HFFc6 (cell line): ENCODE results near the gene CSRNP2. TPM values are rescaled to one million over a fixed set of nuclear protein-coding genes. Genes with fewer than 3 reads are reported as not detected.

Experiments used
- DNase-seq: peaks from one replicate; pipeline ENCODE4 v3.0.0-alpha.2; 2018
- H3K27ac Mint-ChIP-seq: 2 replicates; pipeline ENCODE4 v1.8.0; 2020; ENCODE audit warnings: mild to moderate bottlenecking, mixed read lengths
- H3K27me3 Mint-ChIP-seq: 2 replicates; pipeline ENCODE4 v1.8.0; 2021; ENCODE audit warnings: mild to moderate bottlenecking, moderate library complexity, mixed read lengths; ENCODE audit not compliant: insufficient read depth
- H3K36me3 Mint-ChIP-seq: 2 replicates; pipeline ENCODE4 v1.8.0; 2021; ENCODE audit warnings: low read depth, mixed read lengths
- H3K4me1 Mint-ChIP-seq: 2 replicates; pipeline ENCODE4 v1.8.0; 2020; ENCODE audit warnings: low read depth, mixed read lengths
- H3K4me3 Mint-ChIP-seq: 2 replicates; pipeline ENCODE4 v1.8.0; 2020; ENCODE audit warnings: mild to moderate bottlenecking, moderate library complexity, mixed read lengths
- H3K9me3 Mint-ChIP-seq: 2 replicates; pipeline ENCODE4 v1.8.0; 2020; ENCODE audit warnings: mild to moderate bottlenecking, mixed read lengths
- CTCF ChIP-seq: fragments of 200-600 bp; sonication (generic); IDR thresholded peaks from 2 replicates; pipeline ENCODE4 v1.5.0; 2021; ENCODE audit warnings: antibody characterized with exemption, mild to moderate bottlenecking
- total RNA-seq, 6 experiments: library from RNA; stranded (reverse); fragmentation: NEBNext Ultra II Directional; extraction: Animal tissue kit (Norgen Biotek cat#: 25700); gene quantifications; 2 replicates in 1 of 6; 3 replicates in 5 of 6; pipeline ENCODE4 v1.2.3, GENCODE V29; 2021

The CSRNP2 gene
- total RNA-seq, 6 experiments from 2014 or later, result 21.2 to 28.6 (median 24.1) TPM

- Mint-ChIP-seq H3K27ac (no peak overlapping the region), H3K36me3 (peaks cover 4% of the 10 kb centered on the region; the same call in 1 of the 2 replicates), H3K27me3 (peaks cover 4% of the 10 kb centered on the region), H3K9me3 (no peaks in the 10 kb centered on the region), H3K4me1 (peaks cover 4% of the 10 kb centered on the region; the same call in 1 of the 2 replicates), H3K4me3 (no peak overlapping the region)
- DNase-seq, result no peak
- TF ChIP-seq CTCF, result no peak
Measured at GRCh38 chr12:51087818-51088217, 4.4 kb upstream of the CSRNP2 start.

- Mint-ChIP-seq H3K4me3 (no peak overlapping the region), H3K27ac (no peak overlapping the region), H3K36me3 (peaks cover 4% of the 10 kb centered on the region; the same call in 1 of the 2 replicates), H3K4me1 (peaks cover 9% of the 10 kb centered on the region), H3K27me3 (peaks cover 7% of the 10 kb centered on the region), H3K9me3 (no peaks in the 10 kb centered on the region)
- TF ChIP-seq CTCF, result no peak
- DNase-seq, result no peak
Measured at GRCh38 chr12:51086933-51087332, 3.5 kb upstream of the CSRNP2 start.

- Mint-ChIP-seq H3K9me3 (no peaks in the 10 kb centered on the region), H3K4me1 (peaks cover 17% of the 10 kb centered on the region), H3K36me3 (peaks cover 4% of the 10 kb centered on the region; the same call in 1 of the 2 replicates), H3K27ac (peak overlapping the region; percentile 34; the same call in 1 of the 2 replicates), H3K4me3 (no peak overlapping the region), H3K27me3 (peaks cover 7% of the 10 kb centered on the region)
- no peak for TF ChIP-seq CTCF
- DNase-seq, result no peak
Measured at GRCh38 chr12:51085757-51086156, 2.4 kb upstream of the CSRNP2 start.

- Mint-ChIP-seq H3K4me1 (peaks cover 33% of the 10 kb centered on the region), H3K27ac (peak overlapping the region; percentile 87), H3K4me3 (peak overlapping the region; percentile 95), H3K27me3 (peaks cover 7% of the 10 kb centered on the region), H3K36me3 (peaks cover 17% of the 10 kb centered on the region), H3K9me3 (no peaks in the 10 kb centered on the region)
- DNase-seq, result peak; percentile 48
- TF ChIP-seq CTCF, result no peak
Measured at GRCh38 chr12:51082561-51083125, 753 bp downstream of the CSRNP2 start.

- peaks cover 36% of the 10 kb centered on the region for H3K4me1 Mint-ChIP-seq
Measured at GRCh38 chr12:51081421-51081820, 2.0 kb downstream of the CSRNP2 start.

More at GRCh38 chr12:51081421-51081820, 2.0 kb downstream of the CSRNP2 start:
- no peak overlapping the region for H3K27ac Mint-ChIP-seq
- H3K36me3 Mint-ChIP-seq, result peaks cover 20% of the 10 kb centered on the region
- DNase-seq, result no peak
- peak overlapping the region; percentile 95 for H3K4me3 Mint-ChIP-seq
- peaks cover 7% of the 10 kb centered on the region for H3K27me3 Mint-ChIP-seq
- H3K9me3 Mint-ChIP-seq, result no peaks in the 10 kb centered on the region
- TF ChIP-seq CTCF, result no peak
